Measurements from ENCODE around the gene FILIP1L.
"Not testable (repeated sequence)": the region's sequence is repeated elsewhere in the genome, so short reads cannot be mapped to it uniquely, and the experiment has no call there.

Gene FILIP1L

GRCh38 chr3:99841949-99842348 lies 272.4 kb downstream of the FILIP1L start:
- DNase-seq (ENCODE audit: low spot score): not testable (repeated sequence)

GRCh38 chr3:99839613-99840012 lies 274.7 kb downstream of the FILIP1L start:
- no peak for DNase-seq (ENCODE audit: low spot score)

- no peak for DNase-seq (ENCODE audit: low spot score)
These were observed 275.5 kb downstream of the FILIP1L start for GRCh38 chr3:99838755-99839154.

- DNase-seq (ENCODE audit: low spot score): no peak
These were observed 276.6 kb downstream of the FILIP1L start for GRCh38 chr3:99837715-99838114.

- no peak for DNase-seq (ENCODE audit: low spot score)
These were observed 277.6 kb downstream of the FILIP1L start for GRCh38 chr3:99836681-99837080.

GRCh38 chr3:99834211-99834957 lies 279.9 kb downstream of the FILIP1L start:
- no peak for DNase-seq (ENCODE audit: low spot score)

GRCh38 chr3:99833617-99834205 lies 280.6 kb downstream of the FILIP1L start:
- DNase-seq (ENCODE audit: low spot score): no peak

- no peak for DNase-seq (ENCODE audit: low spot score)
These were observed 284.5 kb downstream of the FILIP1L start for GRCh38 chr3:99829844-99830243.

GRCh38 chr3:99825004-99825640 lies 289.2 kb downstream of the FILIP1L start:
- DNase-seq (ENCODE audit: low spot score): no peak

GRCh38 chr3:99823723-99824711 lies 290.3 kb downstream of the FILIP1L start:
- DNase-seq (ENCODE audit: low spot score): no peak

- DNase-seq (ENCODE audit: low spot score): no peak
These were observed 295.5 kb downstream of the FILIP1L start for GRCh38 chr3:99818818-99819217.

- peak; percentile 90 for DNase-seq (ENCODE audit: low spot score)
These were observed 296.7 kb downstream of the FILIP1L start, which contains the start of gene CMSS1 for GRCh38 chr3:99817437-99818240. CMSS1 (plus strand) TSS chr3:99817862.

GRCh38 chr3:99817047-99817436 lies 297.3 kb downstream of the FILIP1L start:
- DNase-seq (ENCODE audit: low spot score): no peak

GRCh38 chr3:99810403-99810802 lies 303.9 kb downstream of the FILIP1L start:
- no peak for DNase-seq (ENCODE audit: low spot score)

GRCh38 chr3:99809565-99809964 lies 304.7 kb downstream of the FILIP1L start:
- DNase-seq (ENCODE audit: low spot score): no peak

- peak; percentile 61 for DNase-seq (ENCODE audit: low spot score)
These were observed 306.0 kb downstream of the FILIP1L start for GRCh38 chr3:99808163-99808794.

GRCh38 chr3:99805160-99805559 lies 309.1 kb downstream of the FILIP1L start:
- no peak for DNase-seq (ENCODE audit: low spot score)

GRCh38 chr3:99803297-99803696 lies 311.0 kb downstream of the FILIP1L start:
- DNase-seq (ENCODE audit: low spot score): no peak

- DNase-seq (ENCODE audit: low spot score): no peak
These were observed 314.9 kb downstream of the FILIP1L start for GRCh38 chr3:99799422-99799821.

GRCh38 chr3:99795573-99795972 lies 318.7 kb downstream of the FILIP1L start:
- DNase-seq (ENCODE audit: low spot score): no peak

GRCh38 chr3:99794485-99794884 lies 319.8 kb downstream of the FILIP1L start:
- DNase-seq (ENCODE audit: low spot score): no peak
